ENCODE results near the gene RNF103. TPM values are rescaled to one million over a fixed set of nuclear protein-coding genes. Genes with fewer than 3 reads are reported as not detected.
"Not testable (repeated sequence)": the region's sequence is repeated elsewhere in the genome, so short reads cannot be mapped to it uniquely, and the experiment has no call there.

The RNF103 gene, protein sequence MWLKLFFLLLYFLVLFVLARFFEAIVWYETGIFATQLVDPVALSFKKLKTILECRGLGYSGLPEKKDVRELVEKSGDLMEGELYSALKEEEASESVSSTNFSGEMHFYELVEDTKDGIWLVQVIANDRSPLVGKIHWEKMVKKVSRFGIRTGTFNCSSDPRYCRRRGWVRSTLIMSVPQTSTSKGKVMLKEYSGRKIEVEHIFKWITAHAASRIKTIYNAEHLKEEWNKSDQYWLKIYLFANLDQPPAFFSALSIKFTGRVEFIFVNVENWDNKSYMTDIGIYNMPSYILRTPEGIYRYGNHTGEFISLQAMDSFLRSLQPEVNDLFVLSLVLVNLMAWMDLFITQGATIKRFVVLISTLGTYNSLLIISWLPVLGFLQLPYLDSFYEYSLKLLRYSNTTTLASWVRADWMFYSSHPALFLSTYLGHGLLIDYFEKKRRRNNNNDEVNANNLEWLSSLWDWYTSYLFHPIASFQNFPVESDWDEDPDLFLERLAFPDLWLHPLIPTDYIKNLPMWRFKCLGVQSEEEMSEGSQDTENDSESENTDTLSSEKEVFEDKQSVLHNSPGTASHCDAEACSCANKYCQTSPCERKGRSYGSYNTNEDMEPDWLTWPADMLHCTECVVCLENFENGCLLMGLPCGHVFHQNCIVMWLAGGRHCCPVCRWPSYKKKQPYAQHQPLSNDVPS
- total RNA-seq = 10 to 100 TPM; 33.7 to 46.8 TPM

DNA sequence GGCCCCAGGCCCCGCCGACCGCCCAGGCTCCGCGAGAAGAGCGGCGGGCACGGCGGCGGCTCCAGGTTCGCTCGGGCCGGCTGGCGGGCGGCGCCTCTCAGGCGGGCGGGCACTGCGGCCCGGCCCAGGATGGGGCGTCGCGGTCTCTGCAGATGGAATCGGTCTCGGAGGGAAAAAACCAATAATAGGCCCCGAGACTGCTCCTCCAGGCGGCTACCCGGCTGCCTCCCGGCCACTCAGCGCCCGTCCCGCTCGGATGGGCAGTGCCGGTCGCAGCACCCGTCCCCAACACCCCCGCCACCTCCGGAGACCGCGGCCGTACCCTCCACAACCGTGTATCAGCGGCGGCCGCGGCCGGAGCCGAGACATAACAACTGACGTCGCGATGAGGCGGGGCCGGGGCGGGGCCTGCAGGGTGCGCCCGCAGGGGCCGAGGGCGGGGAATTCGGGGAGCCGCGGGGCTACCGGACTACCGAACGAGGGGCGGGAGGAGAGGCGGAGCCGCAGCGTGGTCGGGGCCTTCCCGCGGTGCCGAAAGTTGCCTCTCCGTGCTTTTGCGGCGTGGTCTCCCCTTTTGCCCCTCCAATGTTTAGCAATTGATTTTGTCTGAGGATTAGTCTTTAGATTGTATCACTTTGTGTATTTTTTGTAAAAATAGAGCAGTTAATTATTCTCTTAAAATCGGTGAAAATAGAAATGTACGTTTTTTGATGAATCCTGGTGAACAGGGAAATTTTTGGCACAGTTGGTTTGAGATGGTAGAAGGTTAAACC, at the start of gene RNF103:
Gene RNF103 (minus strand): TSS at position 372 of the 773 bp plus-strand sequence. CDS start 979 bp downstream, outside the sequence.
- peak; percentile 96 for ATAC-seq (ENCODE audit: insufficient number of reproducible peaks, low FRiP score, low read depth)
- peak within 1 kb of the TSS; percentile 78 for H3K4me3 ChIP-seq
- H3K27ac ChIP-seq = peak within 1 kb of the TSS; percentile 97 to 98
- peaks cover 4% of the 10 kb centered on the region for H3K36me3 ChIP-seq
- DNase-seq (ENCODE audit: low spot score) = peak; percentile 90
- no peaks in the 10 kb centered on the region for H3K9me3 ChIP-seq
- H3K4me1 ChIP-seq (ENCODE audit: control insufficient read depth in 1 of 2, low read depth in 2 of 2) = peaks cover 9 to 21% of the 10 kb centered on the region in 2 donors
- TF ChIP-seq, protein P1, sequence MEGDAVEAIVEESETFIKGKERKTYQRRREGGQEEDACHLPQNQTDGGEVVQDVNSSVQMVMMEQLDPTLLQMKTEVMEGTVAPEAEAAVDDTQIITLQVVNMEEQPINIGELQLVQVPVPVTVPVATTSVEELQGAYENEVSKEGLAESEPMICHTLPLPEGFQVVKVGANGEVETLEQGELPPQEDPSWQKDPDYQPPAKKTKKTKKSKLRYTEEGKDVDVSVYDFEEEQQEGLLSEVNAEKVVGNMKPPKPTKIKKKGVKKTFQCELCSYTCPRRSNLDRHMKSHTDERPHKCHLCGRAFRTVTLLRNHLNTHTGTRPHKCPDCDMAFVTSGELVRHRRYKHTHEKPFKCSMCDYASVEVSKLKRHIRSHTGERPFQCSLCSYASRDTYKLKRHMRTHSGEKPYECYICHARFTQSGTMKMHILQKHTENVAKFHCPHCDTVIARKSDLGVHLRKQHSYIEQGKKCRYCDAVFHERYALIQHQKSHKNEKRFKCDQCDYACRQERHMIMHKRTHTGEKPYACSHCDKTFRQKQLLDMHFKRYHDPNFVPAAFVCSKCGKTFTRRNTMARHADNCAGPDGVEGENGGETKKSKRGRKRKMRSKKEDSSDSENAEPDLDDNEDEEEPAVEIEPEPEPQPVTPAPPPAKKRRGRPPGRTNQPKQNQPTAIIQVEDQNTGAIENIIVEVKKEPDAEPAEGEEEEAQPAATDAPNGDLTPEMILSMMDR (IDR thresholded peaks at IDR 0.05) = no peak
- no peaks in the 10 kb centered on the region for H3K27me3 ChIP-seq (replicated peaks; ENCODE audit: insufficient read depth)

DNA sequence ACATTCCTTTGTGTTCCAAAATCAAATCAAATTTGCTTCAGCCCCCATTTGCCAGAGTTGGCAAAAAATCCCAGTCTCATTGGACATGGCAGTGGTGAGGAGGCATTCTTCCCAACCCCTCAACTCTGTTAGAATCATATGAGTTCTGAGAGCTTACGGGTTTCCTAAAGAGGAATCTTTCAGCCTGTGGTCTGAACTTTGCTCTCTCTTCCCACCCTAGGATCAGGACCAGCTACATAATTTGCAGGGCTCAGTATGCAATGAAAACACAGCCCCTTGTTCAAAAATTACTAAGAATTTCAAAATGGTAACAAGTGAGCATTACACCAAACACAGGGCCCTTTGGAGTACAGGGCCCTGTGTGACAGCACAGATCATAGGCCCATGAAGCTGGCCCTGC, 49.3 kb upstream of the RNF103 start:
- Histone ChIP-seq H3K4me1 (ENCODE audit: control insufficient read depth in 1 of 2, low read depth in 2 of 2) (peaks cover 0 to 6% of the 10 kb centered on the region in 2 donors), H3K27ac (no peak overlapping the region), H3K27me3 (replicated peaks; ENCODE audit: insufficient read depth) (no peaks in the 10 kb centered on the region), H3K9me3 (no peaks in the 10 kb centered on the region), H3K36me3 (no peaks in the 10 kb centered on the region), H3K4me3 (no peak overlapping the region)
- ATAC-seq (ENCODE audit: insufficient number of reproducible peaks, low FRiP score, low read depth) (no peak), DNase-seq (ENCODE audit: low spot score) (no peak)
- TF ChIP-seq, protein P1 (IDR thresholded peaks at IDR 0.05) = no peak

DNA sequence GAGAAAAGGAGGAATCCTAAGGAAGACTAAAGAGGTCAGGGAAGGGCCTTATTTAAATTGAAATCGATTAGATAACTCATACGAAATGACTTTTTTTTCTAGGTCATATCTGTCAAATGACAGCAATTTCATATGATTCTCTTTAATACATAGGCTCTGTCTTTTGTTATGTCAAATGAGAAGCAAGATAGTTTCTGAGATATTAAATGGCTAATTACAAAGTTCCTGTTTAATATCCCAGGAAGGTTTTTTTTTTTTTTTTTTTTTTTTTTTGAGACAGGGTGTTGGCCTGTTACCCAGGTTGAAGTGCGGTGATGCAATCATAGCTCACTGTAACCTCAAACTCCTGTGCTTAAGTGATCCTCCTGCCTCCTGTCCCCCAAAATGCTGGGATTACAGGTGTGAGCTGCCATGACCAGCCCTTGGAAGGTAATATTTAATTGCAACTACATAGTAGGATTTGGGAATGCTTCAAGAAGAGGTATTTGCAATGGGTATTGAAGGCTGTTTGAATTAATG, 48.4 kb upstream of the RNF103 start:
- Histone ChIP-seq H3K4me1 (ENCODE audit: control insufficient read depth in 1 of 2, low read depth in 2 of 2) (peaks cover 0 to 6% of the 10 kb centered on the region in 2 donors), H3K36me3 (no peaks in the 10 kb centered on the region), H3K4me3 (no peak overlapping the region), H3K27me3 (replicated peaks; ENCODE audit: insufficient read depth) (no peaks in the 10 kb centered on the region), H3K9me3 (no peaks in the 10 kb centered on the region), H3K27ac (no peak overlapping the region)
- ATAC-seq (ENCODE audit: insufficient number of reproducible peaks, low FRiP score, low read depth) = no peak
- TF ChIP-seq, protein P1 (IDR thresholded peaks at IDR 0.05) = no peak
- DNase-seq (ENCODE audit: low spot score) = no peak

DNA sequence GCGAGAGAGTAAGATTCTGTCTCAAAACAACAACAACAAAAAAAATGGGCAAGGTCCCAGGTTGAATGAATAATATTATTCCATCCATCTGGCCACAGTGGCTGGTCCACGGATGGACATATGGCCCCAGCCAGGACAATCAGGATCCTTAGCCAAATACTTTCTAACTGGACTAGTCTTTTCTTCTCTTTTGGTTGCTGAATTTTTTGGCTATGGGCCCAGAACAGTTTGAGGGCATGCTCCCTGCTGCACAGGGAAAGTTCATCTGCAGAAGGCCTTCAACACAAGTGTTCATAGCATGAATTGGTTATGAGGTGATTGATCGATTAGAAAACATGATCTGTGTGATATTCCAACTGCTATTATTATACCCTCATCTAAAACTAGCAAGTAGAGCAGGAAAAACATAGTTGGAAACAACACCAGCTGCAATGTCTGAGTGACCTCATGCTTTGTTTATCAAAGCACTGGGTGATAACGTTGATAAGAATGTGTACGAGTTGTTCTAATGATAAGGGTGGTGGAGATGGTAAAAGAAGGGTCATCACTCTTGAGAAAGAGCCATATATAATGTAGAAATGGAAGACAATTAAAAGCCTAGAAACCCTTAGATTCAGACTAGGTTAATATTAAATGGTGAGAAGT, 47.8 kb upstream of the RNF103 start:
- Histone ChIP-seq H3K27ac (no peak overlapping the region), H3K27me3 (replicated peaks; ENCODE audit: insufficient read depth) (no peaks in the 10 kb centered on the region), H3K4me1 (ENCODE audit: control insufficient read depth in 1 of 2, low read depth in 2 of 2) (peaks cover 0 to 6% of the 10 kb centered on the region in 2 donors), H3K9me3 (no peaks in the 10 kb centered on the region), H3K4me3 (no peak overlapping the region), H3K36me3 (no peaks in the 10 kb centered on the region)
- DNase-seq (ENCODE audit: low spot score) = no peak
- no peak for ATAC-seq (ENCODE audit: insufficient number of reproducible peaks, low FRiP score, low read depth)
- TF ChIP-seq, protein P1 (IDR thresholded peaks at IDR 0.05) = no peak

DNA sequence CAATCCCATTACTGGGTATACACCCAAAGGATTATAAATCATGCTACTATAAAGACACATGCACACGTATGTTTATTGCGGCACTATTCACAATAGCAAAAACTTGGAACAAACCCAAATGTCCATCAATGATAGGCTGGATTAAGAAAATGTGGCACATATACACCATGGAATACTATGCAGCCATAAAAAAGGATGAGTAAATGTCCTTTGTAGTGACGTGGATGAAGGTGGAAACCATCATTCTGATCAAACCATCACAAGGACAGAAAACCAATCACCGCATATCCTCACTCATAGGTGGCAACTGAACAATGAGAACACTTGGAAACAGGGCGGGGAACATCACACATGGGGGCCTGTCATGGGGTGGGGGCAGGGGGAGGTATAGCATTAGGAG, 45.7 kb upstream of the RNF103 start:
- not testable (repeated sequence) for DNase-seq (ENCODE audit: low spot score); H3K27ac ChIP-seq; H3K4me3 ChIP-seq; H3K36me3 ChIP-seq; ATAC-seq (ENCODE audit: insufficient number of reproducible peaks, low FRiP score, low read depth); H3K27me3 ChIP-seq (replicated peaks; ENCODE audit: insufficient read depth); H3K4me1 ChIP-seq (ENCODE audit: control insufficient read depth in 1 of 2, low read depth in 2 of 2); H3K9me3 ChIP-seq

Data from thoracic aorta (tissue), 2 donors.